AG10803 (cell line): ENCODE measurements around the gene STYXL2.
A peak's percentile ranks its signal among the peaks of the same experiment; 100 is the strongest.

Experiments
- DNase-seq: peaks from one replicate; pipeline ENCODE4 v3.0.0; 2010; ENCODE audit warnings: low read depth
- H3K4me3 ChIP-seq: 2 replicates; pipeline ENCODE4 v1.5.1; 2011; ENCODE audit warnings: mild to moderate bottlenecking, low read length, control low read depth
- CTCF ChIP-seq: conservative IDR thresholded peaks from 2 replicates; pipeline ENCODE4 v1.5.1; 2011; ENCODE audit warnings: mild to moderate bottlenecking, low read length, control low read depth, inconsistent platforms

STYXL2 gene

DNA sequence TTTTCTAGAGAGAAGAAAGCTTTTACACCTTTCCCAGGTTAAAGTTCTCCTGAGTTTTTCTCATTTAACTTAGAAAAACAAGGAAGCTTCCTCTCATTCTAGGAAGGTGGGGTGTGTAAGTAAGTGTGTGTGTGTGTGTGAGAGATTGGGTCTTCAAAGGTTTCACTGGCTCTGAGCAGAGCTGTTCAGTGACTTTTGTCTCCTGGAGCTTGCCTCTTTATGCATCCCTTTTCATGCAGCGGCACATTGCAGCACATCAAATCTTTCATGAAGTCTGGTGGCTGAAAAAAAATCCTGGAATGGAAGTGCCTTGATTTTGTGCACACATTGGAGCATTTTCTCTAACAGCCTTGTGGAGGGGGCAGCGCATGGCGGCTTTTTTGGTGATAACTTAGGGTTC, 7.1 kb upstream of the STYXL2 start:
- no peak for TF ChIP-seq CTCF
- no peak for DNase-seq
- no peak overlapping the region for H3K4me3 ChIP-seq

GRCh38 chr1:167088746-167089417, 5.0 kb upstream of the STYXL2 start:
- DNase-seq = no peak
- no peak for TF ChIP-seq CTCF
- H3K4me3 ChIP-seq = no peak overlapping the region

- no peak overlapping the region for H3K4me3 ChIP-seq
- DNase-seq = no peak
- TF ChIP-seq CTCF = no peak
These were observed 3.9 kb upstream of the STYXL2 start for GRCh38 chr1:167089939-167090313.

DNA sequence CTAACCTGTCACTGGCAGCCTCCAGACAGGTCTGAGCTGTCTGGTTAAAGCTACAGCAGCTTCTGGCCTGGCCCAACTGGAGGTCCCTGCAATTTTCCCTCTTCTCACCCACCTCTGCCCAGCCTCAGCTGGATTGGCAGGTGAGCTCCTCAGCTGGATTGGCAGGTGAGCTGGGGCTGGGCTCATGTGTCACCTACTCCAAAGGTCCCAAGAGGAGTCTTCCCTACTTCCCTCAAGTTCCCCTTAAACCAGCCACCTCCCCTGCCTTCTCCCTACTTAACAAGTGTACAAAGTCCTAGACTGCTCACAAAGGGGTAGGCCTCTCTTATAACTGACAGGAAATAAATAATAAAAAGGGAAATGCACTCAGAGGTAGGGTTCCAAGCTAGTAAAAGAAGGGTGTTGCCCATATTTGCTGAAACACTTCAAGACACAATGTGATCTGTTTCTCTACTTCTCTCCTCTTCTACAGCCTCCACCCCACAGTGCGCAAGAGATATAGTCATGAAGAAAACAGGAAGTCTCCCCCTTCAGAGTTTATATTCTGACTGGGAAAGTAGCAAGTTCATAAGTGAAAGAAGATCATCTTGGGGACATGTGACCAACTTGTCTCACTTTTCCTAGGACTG, 3.4 kb upstream of the STYXL2 start, which contains the start of gene GPA33:
TSS of gene GPA33 (minus strand) at position 64 of the 629 bp plus-strand sequence. CDS start 90 bp downstream, outside the sequence.
- TF ChIP-seq CTCF = no peak
- H3K4me3 ChIP-seq = no peak within 1 kb of the TSS
- no peak for DNase-seq

- no peak for TF ChIP-seq CTCF
- no peak for DNase-seq
- H3K4me3 ChIP-seq = no peak overlapping the region
These were observed 1.2 kb upstream of the STYXL2 start for GRCh38 chr1:167092653-167093052.

- no peak overlapping the region for H3K4me3 ChIP-seq
- DNase-seq = no peak
- TF ChIP-seq CTCF = no peak
These were observed 815 bp downstream of the STYXL2 start for GRCh38 chr1:167094690-167095089.

DNA sequence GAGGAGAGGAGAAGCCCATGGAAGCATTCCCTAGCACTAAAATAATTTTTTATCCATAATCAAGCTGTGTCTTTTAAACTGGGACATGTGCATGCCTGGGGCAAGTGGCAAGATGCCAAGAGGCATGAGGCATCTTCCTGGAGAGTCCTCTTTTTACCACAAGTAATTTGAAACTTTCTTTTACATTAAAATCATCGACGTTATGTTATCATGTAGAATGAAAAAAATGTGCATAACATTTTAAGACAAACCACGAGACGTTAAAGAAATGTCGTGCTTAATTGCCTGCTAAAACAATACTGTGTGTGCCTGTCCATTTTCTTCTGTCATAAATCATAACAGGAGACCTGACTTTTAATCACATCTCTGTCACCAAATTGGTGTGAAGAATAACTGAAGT, 1.5 kb downstream of the STYXL2 start:
- no peak overlapping the region for H3K4me3 ChIP-seq
- TF ChIP-seq CTCF = no peak
- peak; percentile 55 for DNase-seq
